HG03066 (cell line): ENCODE data around the gene CREB3L2.
A peak's percentile ranks its signal among the peaks of the same experiment; 100 is the strongest.
"Not testable (repeated sequence)": the region's sequence is repeated elsewhere in the genome, so short reads cannot be mapped to it uniquely, and the experiment has no call there.

Experiments used
- ATAC-seq: cut with Tn5 transposase; IDR thresholded peaks from one replicate; pipeline ENCODE4 v1.9.1; 2021; ENCODE audit warnings: low read depth; ENCODE audit not compliant: unreplicated experiment

The CREB3L2 gene

DNA sequence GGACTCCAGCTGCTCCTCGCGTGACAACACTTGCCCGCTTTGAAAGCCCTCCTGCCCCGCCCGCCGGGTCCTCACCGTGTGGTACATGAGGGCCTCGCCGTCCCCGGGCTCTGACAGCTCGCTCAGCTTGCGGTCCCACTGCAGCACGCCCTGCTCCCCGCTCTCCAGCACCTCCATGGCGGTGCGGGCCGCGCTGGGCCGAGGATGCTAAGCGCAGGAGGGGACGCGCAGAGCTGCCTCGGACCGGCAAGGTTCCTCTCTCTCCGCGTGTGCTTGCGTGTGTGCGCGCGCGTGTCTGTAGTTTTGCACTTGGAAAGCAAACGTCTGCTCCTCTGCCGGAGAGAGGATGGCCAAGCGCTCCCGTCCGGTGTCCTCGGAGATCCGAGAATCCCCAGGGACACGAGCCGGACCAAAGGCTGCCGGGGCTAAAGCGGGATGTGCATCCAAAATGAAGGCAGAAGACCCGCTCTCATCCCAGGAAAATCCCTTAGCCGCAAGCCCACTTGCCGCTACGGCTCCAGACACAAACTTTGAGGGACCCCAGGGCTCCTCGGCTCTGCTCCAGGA lies at the start of gene CREB3L2:
Gene CREB3L2, minus strand, starts transcription at position 558 of the 567 bp plus-strand sequence. Its CDS starts 381 bp downstream, at position 177.
- ATAC-seq: peak; percentile 26

GRCh38 chr7:138049505-138050116 lies 47.7 kb upstream of the CREB3L2 start:
- no peak for ATAC-seq

DNA sequence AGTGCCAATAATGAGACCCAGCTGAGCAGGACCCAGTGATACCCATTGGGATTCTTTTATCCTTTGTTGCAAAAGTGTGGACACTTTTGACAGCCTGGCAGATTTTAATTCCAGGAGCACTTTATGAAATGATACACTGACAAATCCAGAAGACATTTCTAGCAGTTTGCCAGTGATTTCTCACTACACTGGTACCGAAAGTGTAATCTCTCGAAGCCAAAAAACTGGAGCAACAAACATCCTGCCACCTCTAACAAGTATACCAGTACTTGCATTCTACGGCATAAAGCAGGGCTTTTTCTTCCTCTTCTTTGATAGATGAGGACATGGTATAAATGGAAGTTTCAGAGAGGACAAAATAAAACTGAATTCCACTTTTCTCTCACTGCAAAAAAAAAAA lies 46.0 kb upstream of the CREB3L2 start:
- ATAC-seq: no peak

GRCh38 chr7:138044897-138045296 lies 43.0 kb upstream of the CREB3L2 start:
- ATAC-seq: no peak

- ATAC-seq: not testable (repeated sequence)
These were observed 38.2 kb upstream of the CREB3L2 start for GRCh38 chr7:138040063-138040462.

- ATAC-seq: no peak
These were observed 34.2 kb upstream of the CREB3L2 start for GRCh38 chr7:138036135-138036534.

DNA sequence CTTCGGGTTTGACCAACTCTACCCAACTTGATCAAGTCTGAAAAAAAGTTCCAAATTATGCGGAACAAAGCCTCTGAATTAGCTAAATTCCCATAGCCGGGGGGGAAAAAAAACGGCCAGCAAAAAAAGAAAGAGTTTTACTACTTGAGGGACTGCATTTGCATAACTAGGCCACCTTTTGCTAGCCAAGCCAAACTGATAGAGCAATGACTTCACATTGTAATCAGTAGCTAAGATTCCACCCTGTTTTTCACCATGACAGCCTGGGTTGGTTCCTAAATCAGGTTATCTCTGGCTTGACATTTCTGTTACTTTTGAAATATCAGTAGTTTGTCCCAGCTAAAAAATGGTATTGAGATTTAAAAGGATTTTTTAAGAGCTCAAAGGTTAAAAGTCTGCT lies 31.4 kb upstream of the CREB3L2 start:
- ATAC-seq: no peak

GRCh38 chr7:138032770-138033169 lies 30.9 kb upstream of the CREB3L2 start:
- no peak for ATAC-seq

GRCh38 chr7:138032186-138032585 lies 30.3 kb upstream of the CREB3L2 start:
- ATAC-seq: peak; percentile 74

- no peak for ATAC-seq
These were observed 28.9 kb upstream of the CREB3L2 start for GRCh38 chr7:138030679-138031351.

DNA sequence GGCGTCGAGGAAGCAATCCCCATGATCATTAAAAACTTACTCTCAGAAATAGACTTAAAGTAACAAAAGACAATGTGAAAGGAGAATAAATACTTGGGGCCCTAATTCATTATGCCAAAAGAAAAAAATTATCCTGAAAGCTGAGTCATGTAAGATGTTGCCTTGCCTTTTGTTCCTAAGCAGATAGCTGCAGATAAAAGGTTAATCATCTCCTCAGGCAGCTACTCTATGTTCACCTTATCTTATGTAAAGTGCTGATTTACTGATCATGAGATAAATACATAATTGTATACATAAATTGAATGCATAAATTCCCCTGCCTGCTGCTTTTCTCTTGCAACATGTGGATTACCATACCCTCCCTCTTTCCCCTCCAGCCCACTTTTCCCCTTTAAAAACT lies 28.1 kb upstream of the CREB3L2 start:
- ATAC-seq: no peak

DNA sequence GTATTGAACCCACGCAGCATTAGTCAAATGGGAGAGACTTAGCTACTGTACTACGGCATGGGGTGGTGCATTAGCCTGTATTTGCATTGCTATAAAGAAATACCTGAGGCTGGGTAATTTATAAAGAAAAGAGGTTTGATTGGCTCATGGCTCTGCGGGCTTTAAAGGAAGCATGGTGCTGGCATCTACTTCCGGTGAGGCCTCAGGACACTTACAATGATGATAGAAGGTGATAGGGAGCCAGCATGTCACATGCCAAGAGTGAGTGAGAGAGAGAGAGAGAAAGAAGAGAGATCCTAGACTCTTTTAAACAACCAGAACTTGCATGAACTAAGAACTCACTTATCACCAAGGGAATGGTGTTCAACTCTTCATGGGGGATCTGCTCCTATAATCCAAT lies 27.2 kb upstream of the CREB3L2 start:
- no peak for ATAC-seq

GRCh38 chr7:138027100-138027499 lies 25.2 kb upstream of the CREB3L2 start:
- no peak for ATAC-seq

DNA sequence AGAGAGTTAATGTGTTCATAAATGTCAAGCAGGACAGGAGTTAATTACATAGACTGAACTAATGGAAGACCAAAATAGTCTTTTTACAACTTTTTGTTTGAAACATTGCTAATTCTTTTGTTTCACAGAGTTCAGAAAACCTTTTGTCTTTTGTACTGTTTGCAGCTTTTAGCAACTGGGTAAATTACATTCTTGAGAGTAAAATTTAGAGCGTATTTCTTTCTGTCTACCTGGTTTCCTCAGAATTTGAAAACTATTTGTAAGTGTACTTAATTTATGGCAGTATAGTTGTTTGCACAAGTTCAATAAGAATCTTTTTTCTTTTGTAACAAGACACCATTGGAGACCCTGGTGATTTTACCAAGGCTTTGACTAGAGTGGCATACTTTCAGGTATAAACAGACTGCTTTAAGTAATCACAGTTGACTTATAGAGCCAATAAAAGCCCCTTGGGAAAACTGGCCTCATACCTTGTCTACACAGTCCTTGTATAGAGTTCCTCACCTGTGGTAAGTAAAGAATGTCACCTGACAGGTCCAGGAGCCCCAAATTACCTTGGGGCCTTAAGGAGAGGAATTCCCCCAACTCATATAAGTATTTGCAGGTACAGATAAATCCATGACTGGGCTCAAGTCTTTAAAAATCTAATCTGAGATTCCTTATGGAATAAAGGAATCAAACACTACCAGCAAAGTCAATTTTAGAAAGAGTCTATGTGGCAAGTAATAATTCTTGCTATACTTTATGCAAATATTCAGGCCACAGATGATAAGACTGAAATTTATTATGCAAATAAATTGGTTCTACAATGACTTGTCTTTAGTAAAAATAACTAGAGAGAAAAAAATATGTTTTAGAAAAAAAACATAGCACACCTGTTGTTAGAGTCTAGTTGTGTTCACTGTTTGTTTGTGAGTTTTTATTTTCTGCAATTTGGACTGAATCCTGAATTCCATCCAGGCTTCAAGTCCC lies 23.6 kb upstream of the CREB3L2 start:
- peak; percentile 47 for ATAC-seq

GRCh38 chr7:138024765-138025164 lies 22.9 kb upstream of the CREB3L2 start:
- no peak for ATAC-seq

DNA sequence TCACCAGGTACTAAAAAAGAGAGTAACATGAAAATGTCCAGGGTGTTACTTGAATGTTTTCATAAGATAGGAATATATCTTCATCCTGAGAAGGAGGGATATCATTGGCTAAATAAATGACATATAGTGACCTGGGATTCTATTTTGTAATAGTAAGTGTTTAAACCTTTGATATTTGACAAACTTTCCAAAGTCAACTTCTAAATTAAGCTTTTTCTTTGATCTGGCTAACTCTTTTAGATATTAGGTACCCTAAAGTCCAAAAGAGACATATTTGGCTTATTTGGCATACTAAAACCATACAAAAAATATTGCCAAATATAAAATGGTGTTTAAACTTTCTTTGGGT lies 22.4 kb upstream of the CREB3L2 start:
- no peak for ATAC-seq

DNA sequence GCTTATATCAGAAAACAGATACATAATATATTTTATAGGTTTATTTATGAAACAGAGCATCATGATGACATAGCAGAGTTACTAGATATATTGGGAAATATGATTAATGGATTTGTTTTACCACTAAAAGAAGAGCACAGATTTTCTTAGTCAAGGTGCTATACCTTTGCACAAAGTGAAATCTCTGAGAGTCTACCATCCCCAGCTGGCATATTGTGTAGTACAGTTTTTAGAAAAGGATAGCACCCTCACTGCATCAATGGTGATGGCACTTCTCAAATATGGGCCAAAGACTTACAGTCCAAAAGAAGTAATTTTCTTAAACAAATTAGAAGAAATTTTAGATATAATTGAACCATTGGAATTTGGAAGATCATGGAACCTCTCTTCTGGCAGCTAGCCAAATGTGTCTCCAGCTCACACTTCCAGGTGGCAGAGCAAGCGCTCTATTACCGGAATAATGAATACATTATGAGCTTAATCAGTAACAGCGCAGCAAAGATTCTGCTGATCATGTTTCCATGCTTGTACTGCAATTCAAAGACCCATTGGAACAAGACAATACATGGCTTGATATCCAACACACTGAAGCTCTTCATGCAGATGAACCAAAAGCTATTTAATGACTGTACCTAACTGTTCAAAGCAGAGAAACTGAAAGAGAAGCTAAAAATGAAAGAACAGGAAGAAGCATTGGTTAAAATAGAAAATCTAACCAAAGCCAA lies 21.9 kb upstream of the CREB3L2 start:
- peak; percentile 72 for ATAC-seq

- ATAC-seq: no peak
These were observed 20.0 kb upstream of the CREB3L2 start for GRCh38 chr7:138021889-138022288.

DNA sequence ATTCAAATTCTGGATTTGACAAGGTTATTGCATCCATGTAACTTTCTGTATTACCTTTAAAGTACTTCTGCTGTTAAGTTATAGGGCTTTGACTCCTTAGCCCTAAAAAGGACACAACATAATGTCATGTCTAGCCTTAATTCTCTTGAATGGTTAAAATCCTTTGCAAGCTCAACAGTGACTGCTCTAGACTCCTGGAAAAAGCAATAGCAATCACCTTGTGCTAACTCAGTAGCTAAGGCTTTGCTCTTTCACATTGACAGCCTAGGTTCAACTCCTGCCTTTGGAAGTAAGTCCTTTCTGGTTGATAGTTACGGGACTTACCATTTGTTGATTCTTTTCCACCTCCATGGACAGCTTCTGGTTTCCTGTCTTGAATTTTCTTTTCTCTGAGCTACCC lies 16.1 kb upstream of the CREB3L2 start:
- ATAC-seq: no peak

DNA sequence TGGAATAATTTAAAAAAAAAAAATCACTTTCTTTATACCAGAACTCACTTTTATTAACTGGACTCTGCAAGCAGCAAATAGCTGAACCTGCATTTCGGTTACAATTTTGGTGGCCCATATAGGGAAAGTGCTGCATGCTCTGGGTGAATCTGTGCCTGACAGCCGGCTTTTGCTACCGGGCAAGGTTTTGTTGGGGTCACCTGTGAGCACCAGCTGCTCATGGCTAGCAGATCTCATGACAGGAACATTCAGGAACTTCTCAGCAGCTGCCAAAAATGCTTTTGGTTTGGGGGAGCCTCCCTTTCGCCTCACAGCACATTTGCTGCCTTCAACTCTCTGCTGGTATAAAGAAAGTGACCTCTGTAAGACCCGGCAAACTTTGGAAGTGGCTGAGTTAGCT lies 13.2 kb upstream of the CREB3L2 start:
- ATAC-seq: no peak
